ENCODE measurements around the gene ECHDC1.
A peak's percentile ranks its signal among the peaks of the same experiment; 100 is the strongest.

ECHDC1 gene

DNA sequence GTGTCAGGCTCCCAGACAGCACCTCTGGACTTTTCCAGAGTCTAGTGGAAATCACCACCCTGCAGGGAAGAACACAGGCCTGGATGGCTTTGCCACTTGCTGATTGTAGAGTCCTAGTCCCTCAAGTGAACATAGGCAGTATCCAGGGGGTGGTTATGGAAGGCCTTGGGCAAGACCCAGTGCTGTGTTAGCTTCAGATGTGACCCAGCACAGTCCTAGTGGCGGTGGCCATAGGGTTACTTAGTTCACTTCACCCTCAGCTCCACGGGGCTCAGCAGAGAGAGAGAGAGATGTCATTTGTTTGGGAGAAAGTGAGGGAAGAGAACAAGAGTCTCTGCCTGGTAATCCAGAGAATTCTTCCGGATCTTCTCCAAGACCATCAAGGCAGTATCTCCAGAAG, 39.5 kb downstream of the ECHDC1 start:
- no peak overlapping the region for H3K27ac ChIP-seq

DNA sequence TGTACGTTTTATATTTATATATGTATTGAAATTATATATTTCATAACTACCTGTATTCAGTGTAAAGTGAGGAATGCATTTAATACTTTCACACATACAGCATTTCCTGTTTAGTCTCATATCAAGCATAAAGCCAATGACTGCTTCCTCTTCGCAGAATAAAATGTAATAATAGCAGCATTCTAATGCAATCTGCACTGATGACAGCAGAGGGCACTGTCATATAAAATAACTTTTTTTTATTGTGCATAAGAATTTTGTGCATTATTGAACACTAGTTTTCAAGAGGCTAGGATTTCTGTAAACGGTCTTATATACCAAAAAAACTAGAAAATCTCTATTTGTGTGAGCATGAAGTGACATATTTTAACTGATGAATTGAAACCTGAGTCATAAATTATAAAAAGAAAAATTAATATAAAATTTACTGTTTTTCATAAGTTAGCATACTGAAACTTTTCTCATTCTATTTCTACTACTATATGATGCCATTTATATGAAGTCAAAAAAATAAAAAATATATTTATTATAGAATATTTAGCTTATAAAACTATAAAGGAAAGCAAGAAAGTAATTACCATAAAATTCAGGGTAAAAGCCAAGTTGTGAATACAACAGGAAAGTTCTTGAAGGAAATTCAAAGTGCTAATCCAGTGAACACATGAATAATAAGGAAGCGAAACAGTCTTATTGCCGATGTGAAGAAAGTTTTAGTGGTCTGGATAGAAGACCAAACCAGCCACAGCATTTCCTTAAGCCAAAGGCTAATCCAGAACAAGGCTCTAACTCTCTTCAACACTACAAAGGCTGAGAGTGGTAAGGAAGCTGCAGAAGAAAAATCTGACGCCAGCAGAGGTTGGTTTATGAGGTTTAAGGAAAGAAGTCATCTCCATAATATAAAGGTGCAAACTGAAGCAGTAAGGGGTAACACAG, 40.4 kb downstream of the ECHDC1 start:
- H3K27ac ChIP-seq: no peak overlapping the region
- in situ Hi-C loops (cut with HindIII; ENCODE audit: low pct_ligation_motif_present, low sequenced_read_pairs): no loop called here
- DNase-seq: peak; percentile 60

More for the DNA sequence above, 39.5 kb downstream of the ECHDC1 start:
- H3K4me3 ChIP-seq (ENCODE audit: low read depth, low read length): no peak overlapping the region
- DNase-seq: no peak
- in situ Hi-C loops (cut with HindIII; ENCODE audit: low pct_ligation_motif_present, low sequenced_read_pairs): no loop called here
- TF ChIP-seq, protein P1, sequence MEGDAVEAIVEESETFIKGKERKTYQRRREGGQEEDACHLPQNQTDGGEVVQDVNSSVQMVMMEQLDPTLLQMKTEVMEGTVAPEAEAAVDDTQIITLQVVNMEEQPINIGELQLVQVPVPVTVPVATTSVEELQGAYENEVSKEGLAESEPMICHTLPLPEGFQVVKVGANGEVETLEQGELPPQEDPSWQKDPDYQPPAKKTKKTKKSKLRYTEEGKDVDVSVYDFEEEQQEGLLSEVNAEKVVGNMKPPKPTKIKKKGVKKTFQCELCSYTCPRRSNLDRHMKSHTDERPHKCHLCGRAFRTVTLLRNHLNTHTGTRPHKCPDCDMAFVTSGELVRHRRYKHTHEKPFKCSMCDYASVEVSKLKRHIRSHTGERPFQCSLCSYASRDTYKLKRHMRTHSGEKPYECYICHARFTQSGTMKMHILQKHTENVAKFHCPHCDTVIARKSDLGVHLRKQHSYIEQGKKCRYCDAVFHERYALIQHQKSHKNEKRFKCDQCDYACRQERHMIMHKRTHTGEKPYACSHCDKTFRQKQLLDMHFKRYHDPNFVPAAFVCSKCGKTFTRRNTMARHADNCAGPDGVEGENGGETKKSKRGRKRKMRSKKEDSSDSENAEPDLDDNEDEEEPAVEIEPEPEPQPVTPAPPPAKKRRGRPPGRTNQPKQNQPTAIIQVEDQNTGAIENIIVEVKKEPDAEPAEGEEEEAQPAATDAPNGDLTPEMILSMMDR (IDR thresholded peaks at IDR 0.05; ENCODE audit: low read depth, low read length, missing control alignments): no peak
- no peaks in the 10 kb centered on the region for H3K36me3 ChIP-seq (replicated peaks)
- H3K27me3 ChIP-seq (replicated peaks): no peaks in the 10 kb centered on the region

DNA sequence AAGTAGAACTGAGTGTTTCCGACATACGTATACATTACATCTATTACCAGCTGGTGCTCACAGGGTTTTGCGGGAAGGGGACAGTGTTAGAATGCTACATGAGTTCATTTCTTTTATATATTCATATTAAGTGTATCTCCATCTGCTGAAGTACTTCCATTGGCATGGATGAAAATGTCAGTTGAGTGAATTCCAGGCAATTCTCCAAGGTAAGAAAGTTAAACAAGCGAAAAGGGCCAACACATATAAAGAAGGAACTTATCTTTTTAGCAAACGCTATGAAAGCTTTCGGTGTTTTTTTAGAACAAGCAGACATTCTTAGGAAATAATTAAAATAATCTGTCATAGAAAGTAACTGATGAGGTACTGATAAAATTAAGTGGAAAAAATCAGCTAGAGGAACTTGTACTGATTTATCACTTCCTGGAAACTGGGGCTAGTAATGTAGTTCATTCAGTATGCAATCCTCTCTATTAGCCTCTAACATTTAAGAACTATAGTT, 42.2 kb downstream of the ECHDC1 start:
- no peak overlapping the region for H3K4me3 ChIP-seq (ENCODE audit: low read depth, low read length)
- TF ChIP-seq, protein P1 (IDR thresholded peaks at IDR 0.05; ENCODE audit: low read depth, low read length, missing control alignments): no peak
- no peaks in the 10 kb centered on the region for H3K36me3 ChIP-seq (replicated peaks)
- no peak for DNase-seq
- in situ Hi-C loops (cut with HindIII; ENCODE audit: low pct_ligation_motif_present, low sequenced_read_pairs): no loop called here
- no peak overlapping the region for H3K27ac ChIP-seq
- no peaks in the 10 kb centered on the region for H3K27me3 ChIP-seq (replicated peaks)

More for the DNA sequence above, 40.4 kb downstream of the ECHDC1 start:
- Histone ChIP-seq H3K36me3 (replicated peaks) (no peaks in the 10 kb centered on the region), H3K4me3 (ENCODE audit: low read depth, low read length) (no peak overlapping the region), H3K27me3 (replicated peaks) (no peaks in the 10 kb centered on the region)
- TF ChIP-seq, protein P1 (IDR thresholded peaks at IDR 0.05; ENCODE audit: low read depth, low read length, missing control alignments): peak; percentile 60

DNA sequence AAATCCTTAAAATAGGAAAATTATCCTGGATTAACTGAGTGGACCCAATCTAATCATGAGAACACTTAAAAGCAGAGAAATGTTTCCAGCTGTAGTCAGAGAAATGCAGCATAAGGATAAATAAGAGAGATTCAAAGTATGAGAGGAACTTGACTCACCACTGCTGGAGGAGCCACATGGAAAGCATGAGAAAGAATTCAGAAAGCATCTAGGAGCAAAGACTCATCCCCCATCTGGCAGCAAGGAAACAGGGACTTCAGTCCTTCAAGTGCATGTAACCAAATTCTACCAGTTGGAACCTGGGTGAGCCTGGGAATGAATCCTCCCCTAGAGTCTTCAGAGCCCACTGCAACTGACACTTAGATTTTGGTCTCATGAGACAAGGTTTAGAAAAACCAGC, 43.0 kb downstream of the ECHDC1 start:
- Histone ChIP-seq H3K4me3 (ENCODE audit: low read depth, low read length) (no peak overlapping the region), H3K27ac (peak overlapping the region; percentile 57), H3K27me3 (replicated peaks) (no peaks in the 10 kb centered on the region), H3K36me3 (replicated peaks) (no peaks in the 10 kb centered on the region)
- peak; percentile 79 for DNase-seq
- TF ChIP-seq, protein P1 (IDR thresholded peaks at IDR 0.05; ENCODE audit: low read depth, low read length, missing control alignments): peak; percentile 5
- in situ Hi-C loops (cut with HindIII; ENCODE audit: low pct_ligation_motif_present, low sequenced_read_pairs): no loop called here

DNA sequence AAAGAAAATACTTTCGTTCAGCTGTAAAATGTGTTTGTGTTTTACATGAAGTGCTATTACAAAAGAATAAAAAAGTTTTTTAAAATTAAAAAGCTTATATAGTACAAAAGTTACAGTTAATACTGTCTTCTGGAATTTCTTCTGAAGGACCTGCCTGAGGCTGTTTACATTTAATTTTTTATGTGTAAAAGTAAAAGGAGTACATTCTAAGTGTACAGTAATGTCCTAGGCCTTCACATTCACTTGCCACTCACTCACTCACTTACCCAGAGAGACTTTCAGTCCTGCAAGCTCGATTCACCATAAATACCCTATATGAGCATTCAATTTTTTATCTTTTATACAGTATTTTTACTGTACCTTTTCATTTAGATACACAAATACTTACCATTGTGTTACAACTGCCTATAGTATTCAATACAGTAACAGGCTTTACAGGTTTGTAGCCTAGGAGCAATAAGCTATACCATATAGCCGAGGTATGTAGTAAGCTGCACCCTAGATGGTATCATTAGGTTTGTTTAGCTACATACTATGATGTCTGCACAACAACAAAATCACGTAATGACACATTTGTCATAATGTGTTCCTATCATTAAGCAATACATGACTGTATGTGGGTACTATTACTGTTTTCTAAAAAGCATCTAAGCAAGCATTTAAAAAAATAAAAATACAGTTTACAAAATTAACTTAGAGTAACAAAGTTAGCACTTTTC, 43.7 kb downstream of the ECHDC1 start:
- no peaks in the 10 kb centered on the region for H3K27me3 ChIP-seq (replicated peaks)
- TF ChIP-seq, protein P1 (IDR thresholded peaks at IDR 0.05; ENCODE audit: low read depth, low read length, missing control alignments): no peak
- H3K36me3 ChIP-seq (replicated peaks): no peaks in the 10 kb centered on the region
- peak overlapping the region; percentile 57 for H3K27ac ChIP-seq
- in situ Hi-C loops (cut with HindIII; ENCODE audit: low pct_ligation_motif_present, low sequenced_read_pairs): no loop called here
- H3K4me3 ChIP-seq (ENCODE audit: low read depth, low read length): no peak overlapping the region
- no peak for DNase-seq
